Jurkat, Clone E6-1 (cell line): Measurements from ENCODE around the gene ITPKC.
"Not testable (repeated sequence)": the region's sequence is repeated elsewhere in the genome, so short reads cannot be mapped to it uniquely, and the experiment has no call there.

Experiments
- DNase-seq: peaks from one replicate; pipeline ENCODE4 v3.0.0-alpha.2; 2011; ENCODE audit warnings: low read depth, low spot score
- H3K4me3 ChIP-seq: 2 replicates; pipeline ENCODE4 v1.5.1; 2011; ENCODE audit warnings: mild to moderate bottlenecking, low read length, control low read depth, moderate library complexity

Gene ITPKC

DNA sequence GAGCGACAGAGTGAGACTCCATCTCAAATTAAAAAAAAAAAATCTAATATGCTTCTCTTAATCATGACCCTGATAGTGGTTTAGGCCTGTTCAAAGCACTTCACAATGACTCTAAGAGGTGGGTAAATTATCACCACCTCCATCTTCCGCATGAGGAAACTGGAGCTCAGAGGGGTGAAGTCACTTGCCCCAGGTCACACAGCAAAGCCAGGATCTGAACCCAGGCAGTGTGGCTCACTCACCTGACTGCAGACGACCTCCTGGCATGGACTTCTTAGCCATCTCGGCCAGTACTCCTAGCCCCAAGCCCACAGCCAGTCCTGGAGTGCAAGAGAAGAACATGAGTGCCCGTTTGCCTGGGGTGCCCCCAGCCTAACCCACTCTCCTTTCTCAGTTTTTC, 7.1 kb upstream of the ITPKC start:
- no peak for DNase-seq
- no peak overlapping the region for H3K4me3 ChIP-seq

DNA sequence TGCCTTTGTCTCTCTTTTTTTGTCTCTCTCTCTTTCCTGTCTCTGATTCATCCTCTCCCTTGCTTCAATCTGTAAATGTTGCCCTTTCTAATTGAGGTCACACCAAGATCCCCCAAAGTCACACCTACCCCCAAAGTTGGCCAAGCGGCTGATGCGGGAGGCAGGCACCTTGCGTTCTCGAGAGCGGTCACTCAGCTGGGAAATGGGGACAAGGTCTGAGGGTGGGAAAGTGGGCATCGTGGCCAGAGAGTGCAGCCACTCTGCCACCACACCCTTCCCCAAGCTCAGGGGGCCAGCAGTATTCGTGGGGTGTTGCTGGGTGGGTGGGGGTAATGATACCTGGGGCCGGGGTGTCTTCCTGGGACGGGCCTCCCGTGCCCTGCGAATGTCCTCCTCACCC, 3.0 kb upstream of the ITPKC start:
- no peak for DNase-seq
- H3K4me3 ChIP-seq = no peak overlapping the region; the same call in 1 of the 2 replicates

- DNase-seq = peak; percentile 91
- peak overlapping the region; percentile 89 for H3K4me3 ChIP-seq
Observed at GRCh38 chr19:40714441-40715299, 2.2 kb upstream of the ITPKC start.

DNA sequence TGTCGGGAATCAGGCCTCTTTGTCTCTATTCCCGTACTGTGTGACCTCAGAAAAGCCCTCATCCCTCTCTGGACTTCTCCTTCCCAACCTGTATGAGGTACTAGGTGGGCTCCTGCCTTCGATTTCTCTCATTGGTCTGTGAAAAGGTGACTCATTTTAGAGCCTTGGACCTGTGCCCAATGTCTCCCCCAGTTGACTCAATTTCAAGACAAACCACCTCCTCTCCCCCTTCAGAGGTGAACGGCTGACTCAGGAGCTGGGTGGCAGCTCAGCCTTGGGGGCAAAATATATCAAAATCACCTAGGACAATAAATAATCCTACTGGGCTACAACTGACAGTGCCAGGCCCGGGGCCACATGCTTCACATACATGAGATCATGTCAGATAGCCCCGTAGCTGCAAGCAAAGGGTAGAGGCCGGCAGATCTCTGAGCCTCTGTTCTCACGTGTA, 856 bp upstream of the ITPKC start:
- DNase-seq = peak; percentile 28
- H3K4me3 ChIP-seq = peak overlapping the region; percentile 89

DNA sequence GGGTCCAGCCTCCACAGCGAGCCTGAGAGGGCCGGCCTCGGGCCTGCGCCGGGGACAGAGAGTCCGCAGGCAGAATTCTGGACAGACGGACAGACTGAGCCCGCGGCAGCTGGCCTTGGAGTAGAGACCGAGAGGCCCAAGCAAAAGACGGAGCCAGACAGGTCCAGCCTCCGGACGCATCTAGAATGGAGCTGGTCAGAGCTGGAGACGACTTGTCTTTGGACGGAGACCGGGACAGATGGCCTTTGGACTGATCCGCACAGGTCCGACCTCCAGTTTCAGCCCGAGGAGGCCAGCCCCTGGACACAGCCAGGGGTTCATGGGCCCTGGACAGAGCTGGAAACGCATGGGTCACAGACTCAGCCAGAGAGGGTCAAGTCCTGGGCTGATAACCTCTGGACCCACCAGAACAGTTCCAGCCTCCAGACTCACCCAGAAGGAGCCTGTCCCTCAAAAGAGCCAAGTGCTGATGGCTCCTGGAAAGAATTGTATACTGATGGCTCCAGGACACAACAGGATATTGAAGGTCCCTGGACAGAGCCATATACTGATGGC, 490 bp downstream of the ITPKC start:
- no peak for DNase-seq
- H3K4me3 ChIP-seq = peak overlapping the region; percentile 89

- peak overlapping the region; percentile 89 for H3K4me3 ChIP-seq
- DNase-seq = no peak
Observed at GRCh38 chr19:40717880-40718773, 1.2 kb downstream of the ITPKC start.

GRCh38 chr19:40718774-40719391, 2.0 kb downstream of the ITPKC start:
- no peak for DNase-seq
- no peak overlapping the region for H3K4me3 ChIP-seq

GRCh38 chr19:40719414-40719894, 2.5 kb downstream of the ITPKC start:
- no peak for DNase-seq
- no peak overlapping the region for H3K4me3 ChIP-seq

- no peak for DNase-seq
- no peak overlapping the region for H3K4me3 ChIP-seq
Observed at GRCh38 chr19:40721140-40721486, 4.2 kb downstream of the ITPKC start.

DNA sequence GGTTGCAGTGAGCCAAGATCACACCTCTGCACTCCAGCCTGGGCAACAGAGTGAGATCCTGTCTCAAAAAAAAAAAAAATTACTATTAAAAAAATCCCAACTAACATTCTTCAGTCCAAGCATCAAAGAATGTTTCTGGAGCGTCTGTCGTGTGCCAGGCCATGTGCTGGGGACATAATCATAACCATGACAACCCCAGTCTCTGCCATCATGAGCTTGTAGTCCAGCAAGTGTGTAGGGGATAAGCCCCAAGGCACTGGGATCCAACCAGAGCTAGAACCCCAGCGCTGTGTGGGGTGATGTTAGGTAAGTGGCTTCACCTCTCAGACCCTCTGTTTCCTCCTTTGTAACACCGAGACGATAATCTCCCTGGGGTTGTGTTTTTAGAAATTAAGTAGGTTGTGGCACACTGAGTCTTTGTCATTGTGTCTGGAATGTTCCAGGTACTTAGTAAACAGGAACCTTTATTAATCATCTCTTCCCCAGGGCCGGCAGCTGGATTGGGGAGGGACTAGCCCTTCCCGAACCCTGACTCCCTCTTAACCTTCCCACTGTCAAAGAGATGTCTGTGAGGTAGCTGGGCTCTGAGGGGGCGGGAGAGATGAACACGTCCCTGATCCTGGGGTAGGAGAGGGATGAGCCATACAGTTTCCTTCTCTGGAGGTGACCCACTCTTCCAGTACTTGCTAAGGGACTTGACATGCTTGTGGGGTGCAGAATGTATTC, 5.2 kb downstream of the ITPKC start:
- DNase-seq = no peak
- no peak overlapping the region for H3K4me3 ChIP-seq

- no peak overlapping the region for H3K4me3 ChIP-seq
- DNase-seq = no peak
Observed at GRCh38 chr19:40723661-40724254, 6.8 kb downstream of the ITPKC start.

DNA sequence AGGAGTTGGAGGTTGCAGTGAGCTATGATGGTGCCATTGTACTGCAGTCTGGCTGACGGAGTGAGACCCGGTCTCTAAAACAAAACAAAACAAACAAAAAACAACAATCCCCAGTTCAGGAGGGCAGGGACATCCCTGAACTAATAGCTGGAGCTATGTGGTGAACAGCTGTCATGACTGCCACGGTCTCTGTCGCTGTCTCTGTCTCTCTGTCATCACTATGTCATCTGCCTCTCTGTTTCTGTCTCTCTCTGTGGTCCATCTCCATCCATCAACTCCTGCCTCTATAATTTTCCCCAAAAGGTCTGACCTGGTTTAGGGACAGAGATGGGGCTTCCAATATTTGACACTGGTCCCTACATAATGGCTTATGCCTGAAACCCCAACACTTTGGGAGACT, 7.4 kb downstream of the ITPKC start:
- no peak for DNase-seq
- H3K4me3 ChIP-seq = no peak overlapping the region

DNA sequence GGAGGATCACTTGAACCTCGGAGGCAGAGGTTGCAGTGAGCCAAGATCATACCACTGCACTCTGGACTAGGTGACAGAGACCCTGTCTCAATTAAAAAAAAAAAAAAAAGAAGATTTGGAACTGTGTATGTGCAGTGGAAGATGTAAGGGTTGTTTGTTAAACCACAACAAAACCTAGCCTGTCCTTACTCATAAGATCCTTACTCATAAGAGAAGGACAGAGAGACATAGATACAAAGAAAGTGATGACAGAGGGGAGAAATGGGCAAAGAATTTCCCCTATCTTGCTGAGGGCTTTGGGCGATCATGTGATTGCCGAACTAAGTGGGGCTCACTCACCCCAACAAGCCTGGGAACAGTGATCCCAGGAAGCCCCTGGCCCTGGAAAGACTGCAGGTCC, 7.9 kb downstream of the ITPKC start:
- no peak for DNase-seq
- H3K4me3 ChIP-seq = no peak overlapping the region

- no peak overlapping the region for H3K4me3 ChIP-seq
- no peak for DNase-seq
Observed at GRCh38 chr19:40726279-40726678, 9.4 kb downstream of the ITPKC start.

DNA sequence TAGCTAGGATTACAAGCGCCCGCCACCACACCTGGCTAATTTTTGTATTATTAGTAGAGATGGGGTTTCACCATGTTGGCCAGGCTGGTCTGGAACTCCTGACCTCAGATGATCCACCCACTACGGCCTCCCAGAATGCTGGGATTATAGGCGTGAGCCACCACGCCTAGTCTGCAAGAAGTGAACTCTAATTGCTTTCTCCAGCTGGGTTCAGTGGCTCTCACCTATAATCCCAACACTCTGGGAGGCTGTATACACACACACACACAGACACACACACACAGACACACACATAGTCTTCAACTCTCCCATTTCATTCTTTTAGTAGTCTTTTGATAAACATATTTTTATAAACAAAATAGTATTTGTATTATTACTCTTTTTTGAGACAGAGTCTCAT, 13.2 kb downstream of the ITPKC start:
- not testable (repeated sequence) for H3K4me3 ChIP-seq

DNA sequence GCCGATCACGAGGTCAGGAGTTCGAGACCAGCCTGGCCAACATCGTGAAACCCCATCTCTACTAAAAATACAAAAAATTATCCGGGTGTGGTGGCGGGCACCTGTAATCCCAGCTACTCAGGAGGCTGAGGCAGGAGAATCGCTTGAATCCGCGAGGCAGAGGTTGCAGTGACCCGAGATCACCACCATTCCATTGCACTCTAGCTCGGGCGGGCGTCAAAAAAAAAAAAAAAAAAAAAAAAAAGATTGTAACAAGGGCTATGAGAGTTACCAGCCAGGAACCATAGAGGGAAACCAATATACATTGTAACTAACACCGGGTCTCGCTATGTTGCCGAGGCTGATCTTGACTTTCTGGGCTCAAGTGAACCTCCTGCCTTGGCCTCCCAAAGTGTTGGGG, 15.4 kb downstream of the ITPKC start:
- H3K4me3 ChIP-seq, DNase-seq: not testable (repeated sequence)

More for the DNA sequence above, 13.2 kb downstream of the ITPKC start:
- not testable (repeated sequence) for DNase-seq

GRCh38 chr19:40733149-40733548, 16.2 kb downstream of the ITPKC start:
- no peak for DNase-seq
- H3K4me3 ChIP-seq = no peak overlapping the region

- no peak overlapping the region for H3K4me3 ChIP-seq
- no peak for DNase-seq
Observed at GRCh38 chr19:40735013-40735771, 18.3 kb downstream of the ITPKC start.
